Trophoblast cell (in vitro differentiated cells and primary cell): Measurements from ENCODE around the gene BGLAP.
A peak's percentile ranks its signal among the peaks of the same experiment; 100 is the strongest.

Source experiments
- DNase-seq, 2 donors: peaks; one replicate each; pipeline ENCODE4 v3.0.0-alpha.2; 2016
- H2AFZ ChIP-seq: 2 replicates; pipeline ENCODE4 v1.6.1; 2013; ENCODE audit warnings: low read length, moderate library complexity, mild to moderate bottlenecking; ENCODE audit not compliant: insufficient read depth, poor library complexity
- H2AK5ac ChIP-seq: 2 replicates; pipeline ENCODE4 v1.6.1; 2013; ENCODE audit warnings: mild to moderate bottlenecking, low read length
- H2BK120ac ChIP-seq: 2 replicates; pipeline ENCODE4 v1.6.1; 2013; ENCODE audit warnings: low read length, mild to moderate bottlenecking, moderate library complexity; ENCODE audit not compliant: insufficient read depth, poor library complexity
- H2BK12ac ChIP-seq: 2 replicates; pipeline ENCODE4 v1.6.1; 2013; ENCODE audit warnings: mild to moderate bottlenecking, low read length, moderate library complexity
- H2BK5ac ChIP-seq: 2 replicates; pipeline ENCODE4 v1.6.1; 2013; ENCODE audit warnings: low read length, low read depth, moderate library complexity, mild to moderate bottlenecking; ENCODE audit not compliant: poor library complexity
- H3K14ac ChIP-seq: 2 replicates; pipeline ENCODE4 v1.6.1; 2013; ENCODE audit warnings: mild to moderate bottlenecking, low read length
- H3K18ac ChIP-seq: 2 replicates; pipeline ENCODE4 v1.6.1; 2013; ENCODE audit warnings: mild to moderate bottlenecking, low read length
- H3K23ac ChIP-seq: 2 replicates; pipeline ENCODE4 v1.6.1; 2013; ENCODE audit warnings: low read length
- H3K27ac ChIP-seq: 2 replicates; pipeline ENCODE4 v1.5.1; 2013; ENCODE audit warnings: low read depth, mild to moderate bottlenecking, inconsistent platforms, low read length, moderate library complexity
- H3K27me3 ChIP-seq: 2 replicates; pipeline ENCODE4 v1.6.1; 2013; ENCODE audit warnings: inconsistent platforms, mild to moderate bottlenecking, low read length, moderate library complexity; ENCODE audit not compliant: insufficient read depth
- H3K36me3 ChIP-seq, 2 experiments: 1 replicate in 1 of 2; 2 replicates in 1 of 2; pipeline ENCODE4 v1.6.1; 2013; ENCODE audit warnings: low read length in 2 of 2, mild to moderate bottlenecking in 2 of 2, moderate library complexity in 1 of 2; ENCODE audit not compliant: insufficient read depth in 2 of 2, control insufficient read depth in 1 of 2
- H3K4ac ChIP-seq: 2 replicates; pipeline ENCODE4 v1.6.1; 2013; ENCODE audit warnings: low read depth, mild to moderate bottlenecking, low read length, moderate library complexity
- H3K4me1 ChIP-seq, 2 experiments: 1 replicate in 1 of 2; 2 replicates in 1 of 2; pipeline ENCODE4 v1.6.1; 2013; ENCODE audit warnings: low read length in 2 of 2, mild to moderate bottlenecking in 2 of 2, moderate library complexity in 1 of 2; ENCODE audit not compliant: insufficient read depth in 2 of 2, control insufficient read depth in 1 of 2
- H3K4me2 ChIP-seq: 2 replicates; pipeline ENCODE4 v1.6.1; 2013; ENCODE audit warnings: inconsistent platforms, mild to moderate bottlenecking, low read length, moderate library complexity
- H3K4me3 ChIP-seq: 2 replicates; pipeline ENCODE4 v1.5.1; 2013; ENCODE audit warnings: mild to moderate bottlenecking, low read depth, low read length, inconsistent platforms
- H3K79me1 ChIP-seq: one replicate; pipeline ENCODE4 v1.6.1; 2013; ENCODE audit warnings: low read length
- H3K79me2 ChIP-seq: 2 replicates; pipeline ENCODE4 v1.6.1; 2013; ENCODE audit warnings: low read length, mild to moderate bottlenecking; ENCODE audit not compliant: control insufficient read depth, insufficient read depth, poor library complexity
- H3K9ac ChIP-seq: 2 replicates; pipeline ENCODE4 v1.6.1; 2013; ENCODE audit warnings: mild to moderate bottlenecking, low read length
- H3K9me3 ChIP-seq: 2 replicates; pipeline ENCODE4 v1.6.1; 2013; ENCODE audit warnings: low read depth, mild to moderate bottlenecking, control low read depth, inconsistent platforms, low read length; ENCODE audit not compliant: insufficient read depth
- H4K12ac ChIP-seq: 2 replicates; pipeline ENCODE4 v1.6.1; 2013; ENCODE audit warnings: low read depth, mild to moderate bottlenecking, low read length, moderate library complexity
- H4K8ac ChIP-seq: 2 replicates; pipeline ENCODE4 v1.6.1; 2013; ENCODE audit warnings: low read depth, mild to moderate bottlenecking, low read length, moderate library complexity
- H4K91ac ChIP-seq: one replicate; pipeline ENCODE4 v1.6.1; 2013; ENCODE audit warnings: low read depth, mild to moderate bottlenecking, low read length, moderate library complexity
- WGBS: extraction: QIAGEN DNeasy Blood & Tissue Kit; methylation state at CpG from one replicate; pipeline ENCODE4 v1.1.7; 2013; ENCODE audit warnings: missing lambda C conversion rate; ENCODE audit not compliant: insufficient read length, insufficient coverage; ENCODE audit errors: extremely low coverage; 5-methylcytosine and 5-hydroxymethylcytosine counted together

The BGLAP gene

DNA sequence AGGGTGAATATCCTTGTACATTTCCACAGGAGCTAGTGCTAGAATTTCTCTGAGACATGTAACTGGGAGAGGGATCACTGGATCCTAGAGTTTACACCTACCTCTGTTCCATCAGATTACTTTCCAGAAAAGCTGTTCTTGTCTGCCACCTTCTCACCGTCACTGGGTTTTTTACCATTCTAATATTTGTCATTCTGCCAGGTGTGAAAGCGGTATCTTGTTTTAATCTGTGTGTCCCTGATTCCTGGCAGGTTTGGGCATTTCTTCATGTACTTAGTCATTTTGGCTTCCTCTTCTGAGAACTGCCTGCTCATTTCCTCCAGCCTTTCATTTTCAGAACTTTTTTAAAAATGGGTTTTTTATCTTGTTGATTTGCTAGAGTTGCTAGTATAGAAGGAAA, 24.1 kb upstream of the BGLAP start:
- H3K36me3 ChIP-seq, result peaks cover 12 to 17% of the 10 kb centered on the region in 2 experiments
- H3K4ac ChIP-seq, result no peak overlapping the region
- peak; percentile 24 to 55 for DNase-seq
- H4K8ac ChIP-seq, result no peak overlapping the region
- no peak overlapping the region for H2AFZ ChIP-seq
- H3K4me2 ChIP-seq, result no peak overlapping the region
- WGBS, result no CpG with 5 or more reads among the region's 2 CpGs
- H3K14ac ChIP-seq, result no peak overlapping the region
- no peak overlapping the region for H3K4me3 ChIP-seq
- no peaks in the 10 kb centered on the region for H3K9me3 ChIP-seq
- no peak overlapping the region for H3K23ac ChIP-seq
- no peak overlapping the region for H3K27ac ChIP-seq
- no peak overlapping the region for H2BK12ac ChIP-seq
- peaks cover 1% of the 10 kb centered on the region for H3K79me2 ChIP-seq
- H3K27me3 ChIP-seq, result no peaks in the 10 kb centered on the region
- H3K18ac ChIP-seq, result no peak overlapping the region
- H4K12ac ChIP-seq, result no peak overlapping the region
- H4K91ac ChIP-seq, result no peak overlapping the region
- no peak overlapping the region for H2AK5ac ChIP-seq
- H3K4me1 ChIP-seq, result peaks cover 0 to 6% of the 10 kb centered on the region in 2 experiments
- H3K79me1 ChIP-seq, result peaks cover 2% of the 10 kb centered on the region
- H2BK5ac ChIP-seq, result no peak overlapping the region
- H2BK120ac ChIP-seq, result no peak overlapping the region
- no peak overlapping the region for H3K9ac ChIP-seq

GRCh38 chr1:156220226-156220625, 21.8 kb upstream of the BGLAP start:
- Histone ChIP-seq H3K18ac (no peak overlapping the region), H3K23ac (no peak overlapping the region), H3K9me3 (no peaks in the 10 kb centered on the region), H4K91ac (no peak overlapping the region), H4K12ac (no peak overlapping the region), H3K79me1 (no peaks in the 10 kb centered on the region), H2BK12ac (no peak overlapping the region), H3K79me2 (no peaks in the 10 kb centered on the region), H3K27me3 (no peaks in the 10 kb centered on the region), H3K4me1 (no peaks in the 10 kb centered on the region), H3K4ac (no peak overlapping the region), H3K36me3 (peaks cover 18 to 23% of the 10 kb centered on the region in 2 experiments), H2BK120ac (no peak overlapping the region), H2AFZ (no peak overlapping the region), H3K14ac (no peak overlapping the region), H4K8ac (no peak overlapping the region), H3K9ac (no peak overlapping the region), H3K4me2 (no peak overlapping the region), H2AK5ac (no peak overlapping the region), H3K4me3 (no peak overlapping the region), H3K27ac (no peak overlapping the region), H2BK5ac (no peak overlapping the region)
- no CpG with 5 or more reads among the region's 9 CpGs for WGBS
- no peak for DNase-seq

DNA sequence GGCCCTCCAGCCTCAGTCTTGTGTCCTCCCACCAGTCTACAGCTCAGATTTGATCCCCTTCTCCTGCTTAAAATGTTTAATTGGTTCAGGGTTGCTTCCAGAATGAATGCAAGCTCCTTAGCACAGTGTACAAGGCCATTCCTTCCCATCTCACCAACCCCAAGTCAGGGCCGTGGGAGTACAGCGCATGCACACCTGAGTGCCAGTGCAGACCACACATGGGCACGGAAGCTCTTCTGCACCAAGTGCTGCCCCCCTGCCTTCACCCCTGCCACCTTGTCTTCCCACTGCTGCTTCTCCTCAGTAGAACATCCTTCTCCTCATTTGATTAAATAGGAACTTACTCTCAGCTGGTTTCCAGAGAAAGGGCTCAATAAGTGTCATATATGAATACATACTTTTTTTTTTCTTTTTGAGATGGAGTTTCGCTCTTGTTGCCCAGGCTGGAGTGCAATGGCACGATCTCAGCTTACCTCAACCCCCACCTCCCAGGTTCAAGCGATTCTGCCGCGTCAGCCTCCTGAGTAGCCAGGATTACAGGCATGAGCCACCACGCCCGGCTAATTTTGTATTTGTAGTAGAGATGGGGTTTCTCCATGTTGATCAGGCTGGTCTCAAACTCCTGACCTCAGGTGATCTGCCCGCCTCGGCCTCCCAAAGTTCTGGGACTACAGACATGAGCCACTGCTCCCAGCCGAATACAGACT, 19.8 kb upstream of the BGLAP start:
- Histone ChIP-seq H3K9ac (no peak overlapping the region), H4K8ac (no peak overlapping the region), H2AFZ (no peak overlapping the region), H3K27me3 (no peaks in the 10 kb centered on the region), H2BK5ac (no peak overlapping the region), H3K36me3 (peaks cover 22 to 30% of the 10 kb centered on the region in 2 experiments), H3K79me1 (no peaks in the 10 kb centered on the region), H3K14ac (no peak overlapping the region), H3K23ac (no peak overlapping the region), H3K4me1 (no peaks in the 10 kb centered on the region), H4K12ac (no peak overlapping the region), H2BK120ac (no peak overlapping the region), H3K9me3 (no peaks in the 10 kb centered on the region), H3K27ac (no peak overlapping the region), H3K4me2 (no peak overlapping the region), H3K4ac (no peak overlapping the region), H3K79me2 (no peaks in the 10 kb centered on the region), H3K4me3 (no peak overlapping the region), H2AK5ac (no peak overlapping the region), H2BK12ac (no peak overlapping the region), H4K91ac (no peak overlapping the region), H3K18ac (no peak overlapping the region)
- no peak for DNase-seq
- WGBS, result no CpG with 5 or more reads among the region's 13 CpGs

GRCh38 chr1:156225677-156226014, 16.3 kb upstream of the BGLAP start:
- Histone ChIP-seq H3K4ac (no peak overlapping the region), H3K27ac (no peak overlapping the region), H4K8ac (no peak overlapping the region), H3K9ac (no peak overlapping the region), H4K12ac (no peak overlapping the region), H4K91ac (no peak overlapping the region), H3K23ac (no peak overlapping the region), H2AFZ (no peak overlapping the region), H3K4me3 (no peak overlapping the region), H3K27me3 (no peaks in the 10 kb centered on the region), H3K14ac (no peak overlapping the region), H3K18ac (no peak overlapping the region), H2BK120ac (no peak overlapping the region), H2BK12ac (no peak overlapping the region), H2AK5ac (no peak overlapping the region), H3K36me3 (peaks cover 24 to 32% of the 10 kb centered on the region in 2 experiments), H3K79me2 (no peaks in the 10 kb centered on the region), H3K79me1 (no peaks in the 10 kb centered on the region), H3K4me1 (peaks cover 0 to 2% of the 10 kb centered on the region in 2 experiments), H3K9me3 (no peaks in the 10 kb centered on the region), H3K4me2 (no peak overlapping the region), H2BK5ac (no peak overlapping the region)
- WGBS, result no CpG with 5 or more reads among the region's 2 CpGs
- DNase-seq, result no peak
